Esophagus muscularis mucosa (tissue), 3 donors: Measurements from ENCODE around the gene ZFHX3.
A peak's percentile ranks its signal among the peaks of the same experiment; 100 is the strongest.

Experiments
- CTCF ChIP-seq, 3 experiments: fragments of 200-600 bp in 2 of 3; fragments of 450-650 bp in 1 of 3; sonication (generic) in 2 of 3; IDR thresholded peaks; one replicate each; pipeline ENCODE4 v1.5.1; 2017 to 2019; ENCODE audit warnings: antibody characterized with exemption in 3 of 3, mild to moderate bottlenecking in 2 of 3, moderate library complexity in 1 of 3
- POLR2A ChIP-seq: fragments of 450-650 bp; IDR thresholded peaks from one replicate; pipeline ENCODE4 v1.6.1; 2017; ENCODE audit warnings: antibody characterized with exemption, moderate library complexity, mild to moderate bottlenecking, low read depth
- POLR2AphosphoS5 ChIP-seq, 2 donors: sonication (generic); formaldehyde crosslinking; IDR thresholded peaks; one replicate each; pipeline ENCODE4 v1.6.1; 2017; ENCODE audit warnings: antibody characterized with exemption in 2 of 2

- TF ChIP-seq CTCF (IDR thresholded peaks at IDR 0.05) (no peak), POLR2AphosphoS5 (IDR thresholded peaks at IDR 0.05) (peak in 1 of 2 donors; percentile 33), POLR2A (no peak)
Observed at GRCh38 chr16:72946474-72947194, 101.3 kb downstream of the ZFHX3 start.
